OCI-LY7 (cell line): Measurements from ENCODE around the gene DNPH1.

Experiments
- CTCF ChIP-seq: fragments of 200-600 bp; sonication (generic); conservative IDR thresholded peaks from 2 replicates; pipeline ENCODE4 v1.5.1; 2014; ENCODE audit warnings: mild to moderate bottlenecking, antibody characterized with exemption, low read length, moderate library complexity, mixed read lengths
- EZH2phosphoT487 ChIP-seq: fragments of 200-600 bp; sonication (generic); IDR thresholded peaks from 2 replicates; pipeline ENCODE4 v1.6.1; 2018; ENCODE audit warnings: low read depth, borderline replicate concordance, mild to moderate bottlenecking, mixed run types, antibody characterized with exemption, low read length, moderate library complexity, mixed read lengths

GRCh38 chr6:43211955-43212354 lies 17.3 kb downstream of the DNPH1 start:
- peak; percentile 43; the same call in 1 of the 2 replicates for TF ChIP-seq CTCF
- TF ChIP-seq EZH2phosphoT487, result no peak
